ENCODE results near the gene DIRAS2.

The DIRAS2 gene

GRCh38 chr9:90612957-90613356, 29.7 kb downstream of the DIRAS2 start:
- DNase-seq (ENCODE audit: low read depth), result no peak

- no peak for DNase-seq (ENCODE audit: low read depth)
Measured at GRCh38 chr9:90611568-90611967, 31.1 kb downstream of the DIRAS2 start.

- no peak for DNase-seq (ENCODE audit: low read depth)
Measured at GRCh38 chr9:90611121-90611520, 31.5 kb downstream of the DIRAS2 start.

- DNase-seq (ENCODE audit: low read depth), result no peak
Measured at GRCh38 chr9:90607701-90608516, 34.7 kb downstream of the DIRAS2 start.

- DNase-seq (ENCODE audit: low read depth), result no peak
Measured at GRCh38 chr9:90600029-90600428, 42.6 kb downstream of the DIRAS2 start.

GRCh38 chr9:90598191-90598590, 44.4 kb downstream of the DIRAS2 start:
- DNase-seq (ENCODE audit: low read depth), result no peak

GRCh38 chr9:90593646-90594045, 49.0 kb downstream of the DIRAS2 start:
- DNase-seq (ENCODE audit: low read depth), result no peak

- no peak for DNase-seq (ENCODE audit: low read depth)
Measured at GRCh38 chr9:90580576-90580975, 62.0 kb downstream of the DIRAS2 start.

- DNase-seq (ENCODE audit: low read depth), result no peak
Measured at GRCh38 chr9:90579181-90579580, 63.4 kb downstream of the DIRAS2 start.

GRCh38 chr9:90578126-90578815, 64.4 kb downstream of the DIRAS2 start:
- no peak for DNase-seq (ENCODE audit: low read depth)

- DNase-seq (ENCODE audit: low read depth), result no peak
Measured at GRCh38 chr9:90569511-90569910, 73.1 kb downstream of the DIRAS2 start.

GRCh38 chr9:90568667-90569066, 74.0 kb downstream of the DIRAS2 start:
- DNase-seq (ENCODE audit: low read depth), result no peak

- no peak for DNase-seq (ENCODE audit: low read depth)
Measured at GRCh38 chr9:90562229-90562628, 80.4 kb downstream of the DIRAS2 start.
